Keratinocyte (primary cell): ENCODE results near the gene LMTK2. TPM values are rescaled to one million over a fixed set of nuclear protein-coding genes. Genes with fewer than 3 reads are reported as not detected.

ENCODE experiments used
- DNase-seq: peaks from one replicate; pipeline ENCODE4 v3.0.0-alpha.2; 2011; ENCODE audit warnings: low read depth, missing footprints, low spot score
- FAIRE-seq: peaks from 2 replicates; lab custom pipeline; 2011; peaks lifted over from hg19 to GRCh38; lab: Jason Lieb, UNC
- H2AFZ ChIP-seq: 2 replicates; pipeline ENCODE4 v1.6.0; 2012; ENCODE audit warnings: low read length, control low read depth, inconsistent platforms; ENCODE audit not compliant: control insufficient read depth
- H3K27ac ChIP-seq: 2 replicates; pipeline ENCODE4 v1.5.1; 2011; ENCODE audit warnings: low read length; ENCODE audit not compliant: control insufficient read depth, insufficient read depth
- H3K27me3 ChIP-seq: 3 replicates; pipeline ENCODE4 v1.6.0; 2011; ENCODE audit warnings: low read length; ENCODE audit not compliant: control insufficient read depth, insufficient read depth; ENCODE audit errors: extremely low read depth
- H3K36me3 ChIP-seq, 2 experiments: 2 replicates in 1 of 2; 3 replicates in 1 of 2; pipeline ENCODE4 v1.5.1; 2011; ENCODE audit warnings: low read length in 2 of 2, mild to moderate bottlenecking in 1 of 2; ENCODE audit not compliant: control insufficient read depth in 2 of 2, insufficient read depth in 2 of 2; ENCODE audit errors: extremely low read depth in 1 of 2
- H3K4me1 ChIP-seq: 3 replicates; pipeline ENCODE4 v1.5.1; 2011; ENCODE audit warnings: low read length; ENCODE audit not compliant: control insufficient read depth, insufficient read depth; ENCODE audit errors: extremely low read depth
- H3K4me2 ChIP-seq: 3 replicates; pipeline ENCODE4 v1.6.0; 2011; ENCODE audit warnings: low read depth, low read length; ENCODE audit not compliant: control insufficient read depth, insufficient read depth; ENCODE audit errors: extremely low read depth
- H3K4me3 ChIP-seq, 3 experiments: fragments of 200-600 bp in 1 of 3; sonication (generic) in 1 of 3; 2 replicates in 2 of 3; 3 replicates in 1 of 3; pipeline ENCODE4 v1.5.1; 2011 to 2016; ENCODE audit warnings: low read length in 3 of 3, mild to moderate bottlenecking in 3 of 3, control low read depth in 2 of 3, inconsistent platforms in 1 of 3, low read depth in 1 of 3, mixed read lengths in 1 of 3, mixed run types in 1 of 3, moderate library complexity in 1 of 3; ENCODE audit not compliant: control insufficient read depth in 2 of 3, insufficient read depth in 2 of 3; ENCODE audit errors: extremely low read depth in 1 of 3
- H3K79me2 ChIP-seq: 2 replicates; pipeline ENCODE4 v1.6.0; 2012; ENCODE audit warnings: low read length; ENCODE audit not compliant: control insufficient read depth, insufficient read depth
- H3K9ac ChIP-seq: 3 replicates; pipeline ENCODE4 v1.6.0; 2011; ENCODE audit warnings: low read length; ENCODE audit not compliant: control insufficient read depth, insufficient read depth; ENCODE audit errors: extremely low read depth
- H3K9me1 ChIP-seq: 3 replicates; pipeline ENCODE4 v1.6.0; 2011; ENCODE audit warnings: low read length; ENCODE audit not compliant: control insufficient read depth, insufficient read depth; ENCODE audit errors: extremely low read depth
- H3K9me3 ChIP-seq: 2 replicates; pipeline ENCODE4 v1.5.1; 2012; ENCODE audit warnings: low read depth, low read length; ENCODE audit not compliant: control insufficient read depth
- H4K20me1 ChIP-seq: 3 replicates; pipeline ENCODE4 v1.6.0; 2011; ENCODE audit warnings: low read length; ENCODE audit not compliant: control insufficient read depth, insufficient read depth; ENCODE audit errors: extremely low read depth
- CTCF ChIP-seq, 3 experiments: IDR thresholded peaks in 1 of 3; conservative IDR thresholded peaks in 1 of 3; optimal IDR thresholded peaks in 1 of 3; 2 replicates in 2 of 3; 3 replicates in 1 of 3; pipeline versions ENCODE3 to v1.5.1; 2011; ENCODE audit warnings: low read length in 3 of 3, mild to moderate bottlenecking in 3 of 3, moderate library complexity in 2 of 3, control low read depth in 1 of 3, inconsistent platforms in 1 of 3; ENCODE audit not compliant: insufficient read depth in 2 of 3; ENCODE audit errors: extremely low read depth in 1 of 3
- EZH2 ChIP-seq: IDR thresholded peaks from one replicate; pipeline ENCODE4 v1.6.1; 2012; ENCODE audit warnings: inconsistent platforms, mild to moderate bottlenecking, low read length, moderate library complexity
- dilution Hi-C: fragments of 300-500 bp; cut with MboI; formaldehyde crosslinking; loops from one replicate; pipeline ENCODE4 v1.7.0; 2020; ENCODE audit warnings: low sequenced_read_pairs; ENCODE audit not compliant: extremely low pct_ligation_motif_present
- polyA plus RNA-seq, 5 experiments: library from polyadenylated mRNA; depleted of rRNA in 3 of 5; stranded (reverse) in 3 of 5; stranded (forward) in 1 of 5; unstranded in 1 of 5; fragments of >200 nt; gene quantifications; 1 replicate in 1 of 5; 2 replicates in 3 of 5; 3 replicates in 1 of 5; pipeline versions ENCODE4 v1.2.1 to v1.2.3, GENCODE V29; 2011 to 2012; ENCODE audit warnings: missing spikeins in 2 of 5, low read depth in 1 of 5, low replicate concordance in 1 of 5

The LMTK2 gene
- polyA plus RNA-seq, 1 donor (not counting 4 experiments of a cell fraction or from before 2014, with no cell fraction given) = 6.6 TPM

DNA sequence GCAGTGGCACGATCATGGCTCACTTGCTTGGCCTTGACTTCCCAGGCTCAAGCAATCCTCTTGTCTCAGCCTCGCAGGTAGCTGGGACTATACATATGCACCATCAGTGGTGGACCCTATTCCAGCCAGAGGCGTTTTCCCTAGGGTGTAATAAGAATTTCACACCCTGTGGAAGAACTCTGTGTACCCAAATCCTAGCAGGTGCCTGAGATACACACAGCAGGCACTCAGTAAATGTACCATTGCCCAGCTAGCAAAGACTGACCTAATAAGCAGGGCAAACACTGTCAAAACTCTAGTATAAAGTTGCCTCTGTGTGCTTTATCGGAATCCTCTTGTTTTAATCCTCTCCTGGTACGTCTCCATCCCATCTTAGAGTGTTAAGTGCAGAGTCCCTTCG, 70.9 kb downstream of the LMTK2 start:
- TF ChIP-seq EZH2 (no peak), CTCF (optimal IDR thresholded peaks at IDR 0.05 in 1 of 3, IDR thresholded peaks at IDR 0.05 in 1 of 3, conservative IDR thresholded peaks at IDR 0.05 in 1 of 3; ENCODE audit: extremely low read depth in 1 of 3, insufficient read depth in 2 of 3, low read length in 3 of 3) (no peak)
- no peak overlapping the region for H2AFZ ChIP-seq
- peaks cover 16% of the 10 kb centered on the region for H3K4me1 ChIP-seq
- dilution Hi-C loops = no loop called here
- no peaks in the 10 kb centered on the region for H3K79me2 ChIP-seq
- no peaks in the 10 kb centered on the region for H4K20me1 ChIP-seq
- no peaks in the 10 kb centered on the region for H3K9me3 ChIP-seq
- H3K27me3 ChIP-seq = no peaks in the 10 kb centered on the region
- H3K4me2 ChIP-seq = no peak overlapping the region
- H3K9ac ChIP-seq = no peak overlapping the region
- H3K4me3 ChIP-seq = no peak overlapping the region
- DNase-seq (no peak), FAIRE-seq (no peak)
- H3K27ac ChIP-seq = no peak overlapping the region
- H3K9me1 ChIP-seq = no peaks in the 10 kb centered on the region
- peaks cover 3 to 11% of the 10 kb centered on the region in 2 experiments for H3K36me3 ChIP-seq

DNA sequence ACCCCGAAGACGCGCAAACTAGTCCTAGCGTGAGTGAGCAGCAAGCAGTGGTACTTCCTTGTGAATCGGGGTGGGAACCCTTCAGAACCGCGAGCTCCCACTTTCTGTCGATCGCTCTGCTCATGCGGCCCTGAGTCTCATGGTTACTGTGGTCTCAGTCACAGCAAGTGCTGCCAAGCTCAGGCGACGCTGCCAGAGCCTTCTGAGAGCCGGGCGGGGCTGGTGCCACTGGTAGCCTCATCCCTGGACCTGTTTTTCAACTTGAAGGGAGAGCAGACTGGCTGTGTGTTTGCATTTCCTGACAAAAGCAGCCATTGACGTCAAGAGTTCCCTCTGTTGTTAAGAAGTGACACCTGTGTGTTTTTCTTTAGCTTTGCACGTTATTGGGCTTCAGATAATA, 71.7 kb downstream of the LMTK2 start:
- Histone ChIP-seq H3K9me3 (no peaks in the 10 kb centered on the region), H3K27me3 (no peaks in the 10 kb centered on the region), H4K20me1 (no peaks in the 10 kb centered on the region), H3K36me3 (peaks cover 3 to 11% of the 10 kb centered on the region in 2 experiments), H3K4me2 (peak overlapping the region; percentile 29), H3K9ac (no peak overlapping the region), H3K4me1 (peaks cover 16% of the 10 kb centered on the region), H2AFZ (peak overlapping the region; percentile 57), H3K79me2 (no peaks in the 10 kb centered on the region), H3K9me1 (no peaks in the 10 kb centered on the region), H3K4me3 (no peak overlapping the region), H3K27ac (no peak overlapping the region)
- TF ChIP-seq EZH2 = no peak
- no peak for TF ChIP-seq CTCF (optimal IDR thresholded peaks at IDR 0.05 in 1 of 3, IDR thresholded peaks at IDR 0.05 in 1 of 3, conservative IDR thresholded peaks at IDR 0.05 in 1 of 3; ENCODE audit: extremely low read depth in 1 of 3, insufficient read depth in 2 of 3, low read length in 3 of 3)
- DNase-seq = no peak
- dilution Hi-C loops = no loop called here
- FAIRE-seq = peak; percentile 34
